NCI-H69 (cell line): Measurements from ENCODE around the gene SNAI3.

Source experiments
- DNase-seq: peaks from one replicate; lab custom pipeline; 2025; lab: John Stamatoyannopoulos, UW

SNAI3 gene

DNA sequence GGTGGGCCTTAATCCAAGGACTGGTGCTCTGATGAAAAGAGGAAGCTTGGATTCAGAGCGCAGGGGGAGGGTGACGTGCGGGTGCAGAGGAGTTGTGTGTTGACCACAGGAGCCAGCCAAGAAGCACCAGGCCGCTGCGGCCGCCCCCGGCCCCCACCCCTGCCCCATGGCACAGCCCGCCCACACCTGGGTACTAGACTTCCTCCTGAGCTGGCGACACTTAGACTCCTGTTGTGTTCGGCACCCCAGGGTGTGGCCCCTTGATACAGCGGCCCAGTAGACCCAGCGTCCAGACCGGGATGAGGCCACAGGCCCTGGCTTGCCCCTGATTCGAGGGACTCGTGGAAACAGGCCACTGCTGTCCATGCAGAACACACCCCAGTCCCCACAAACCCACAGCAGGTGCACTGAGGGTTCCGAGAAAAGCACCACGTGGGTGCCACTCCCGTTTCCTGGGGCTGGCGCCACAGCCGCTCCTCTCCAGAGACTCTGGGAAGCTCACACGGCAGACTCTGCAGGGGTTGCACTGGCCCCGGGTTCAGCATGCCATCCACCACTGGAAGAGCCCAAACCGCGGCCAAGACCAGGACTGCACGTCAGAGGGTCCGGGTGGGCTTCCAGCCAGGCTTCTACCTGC, 5.7 kb upstream of the SNAI3 start:
- DNase-seq, result no peak

DNA sequence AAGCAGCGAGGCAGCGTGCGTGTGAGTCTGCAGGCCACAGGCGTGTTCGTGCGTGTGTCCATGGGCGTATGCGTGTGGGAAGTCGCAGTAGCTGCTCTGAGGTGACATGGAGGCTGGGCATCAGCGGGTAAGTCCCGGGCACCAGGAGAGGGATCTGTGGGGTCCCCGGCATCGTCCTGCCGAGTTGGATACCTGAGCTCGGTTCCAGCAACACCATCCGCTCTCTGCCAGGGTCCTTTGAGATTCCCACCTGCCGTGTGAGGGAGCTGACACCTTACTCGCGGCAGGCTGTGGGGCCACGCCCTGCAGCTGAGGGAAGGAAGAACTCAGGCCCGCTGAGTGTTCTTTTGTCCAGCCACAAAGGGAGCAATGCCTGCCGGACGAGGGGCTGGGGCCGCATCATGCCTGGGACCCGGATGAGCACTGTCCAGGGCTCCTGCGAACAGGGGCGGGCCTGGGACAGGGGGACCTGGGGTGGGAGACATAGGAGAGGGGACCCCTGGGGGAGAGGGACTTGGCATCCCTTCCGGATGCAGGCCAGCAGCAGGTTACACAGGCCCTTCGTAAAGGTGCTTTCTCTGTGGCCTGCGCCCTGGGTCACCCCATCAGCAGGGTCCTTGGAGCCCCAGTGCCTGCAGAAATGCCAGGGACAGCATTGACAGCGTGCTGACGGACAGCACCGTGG, 5.0 kb upstream of the SNAI3 start:
- no peak for DNase-seq

DNA sequence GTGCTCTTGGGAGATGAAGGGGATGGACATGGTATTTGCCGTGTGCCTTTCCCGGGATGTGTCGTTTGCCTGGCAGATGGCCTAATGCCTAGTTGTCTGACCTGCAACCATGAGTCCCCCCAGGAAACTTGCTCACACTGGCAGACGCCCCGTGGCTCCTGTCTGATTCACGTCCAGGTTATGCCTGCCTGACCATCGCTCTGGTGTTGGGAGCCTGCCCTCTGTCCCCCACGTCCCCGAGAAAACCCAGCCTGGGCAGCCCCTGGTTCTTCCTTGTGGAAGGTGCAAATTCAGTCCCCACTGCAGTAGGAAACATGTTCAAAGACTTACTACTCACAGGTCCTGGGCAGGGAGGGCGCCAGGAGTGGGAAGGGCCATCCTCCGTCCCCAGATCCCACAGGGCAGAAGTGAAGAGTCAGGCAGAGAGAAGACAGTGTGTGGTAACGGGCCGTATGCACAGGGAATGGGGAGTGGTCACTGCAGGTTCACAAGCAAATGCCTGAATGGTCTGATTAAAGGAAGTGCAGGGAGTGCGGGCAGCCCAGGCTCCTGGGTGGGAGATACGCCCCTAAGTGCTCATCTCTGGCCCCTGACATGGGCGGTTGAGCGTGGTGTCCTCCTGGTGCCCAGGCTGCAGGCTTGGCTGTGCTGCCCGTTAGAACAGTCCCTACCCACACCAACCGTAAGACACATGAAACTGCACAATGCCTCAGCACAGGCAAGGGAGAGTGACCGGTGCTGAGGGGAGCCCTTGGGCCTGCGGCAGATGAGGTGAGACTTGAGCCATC, 4.2 kb upstream of the SNAI3 start:
- no peak for DNase-seq

DNA sequence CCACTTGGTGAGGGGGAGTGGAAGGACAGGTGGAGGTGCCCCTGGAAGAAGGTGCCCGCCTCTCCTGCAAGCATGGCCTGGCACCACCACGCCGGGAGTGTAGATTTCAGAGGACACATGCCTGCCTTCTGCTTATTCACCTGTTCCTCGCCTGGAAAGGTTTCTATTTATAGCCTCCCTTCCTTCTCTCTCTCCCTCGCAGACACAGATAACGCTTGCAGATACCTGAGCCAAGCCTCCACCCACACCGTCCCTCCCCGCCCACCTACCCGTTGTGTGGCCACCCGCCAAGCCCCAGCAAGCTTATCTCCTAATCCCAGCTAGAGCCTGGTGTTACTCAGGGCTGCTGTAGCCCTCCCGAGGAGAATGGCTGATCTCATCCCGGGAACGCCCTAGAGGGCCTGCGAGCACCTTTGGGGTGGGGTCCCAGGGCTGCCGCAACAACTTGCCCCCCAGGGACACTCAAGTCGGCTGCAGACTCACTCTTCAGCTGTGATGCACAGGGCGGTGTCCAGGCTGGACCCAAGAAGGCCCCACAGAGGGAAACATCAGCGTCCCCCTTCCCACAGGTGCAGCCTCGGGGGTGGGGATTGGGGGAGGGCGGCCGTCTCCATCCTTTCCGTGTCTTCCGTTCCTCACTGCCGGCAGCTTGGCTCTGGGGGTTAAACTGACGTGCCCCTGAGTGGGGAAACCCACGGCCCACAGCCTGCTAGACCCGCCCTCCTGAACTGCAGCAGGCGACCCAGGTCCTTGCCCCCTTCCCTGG, 1.9 kb upstream of the SNAI3 start:
- DNase-seq, result peak; percentile 55

DNA sequence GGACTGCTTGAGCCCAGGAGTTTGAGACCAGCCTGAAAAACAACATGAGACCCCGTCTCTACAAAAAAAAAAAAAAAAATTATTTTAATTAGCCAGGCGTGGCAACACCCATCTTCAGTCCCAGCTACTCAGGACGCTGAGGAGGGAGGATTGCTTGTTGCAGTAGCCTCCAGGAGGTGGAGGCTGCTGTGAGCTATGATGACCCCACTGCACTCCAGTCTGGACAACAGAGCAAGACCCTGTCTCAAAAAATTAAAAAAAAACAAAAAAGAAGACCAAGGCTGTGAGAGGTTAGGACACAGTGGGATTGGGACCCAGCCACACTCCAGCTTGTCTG, 1.3 kb upstream of the SNAI3 start:
- no peak for DNase-seq

DNA sequence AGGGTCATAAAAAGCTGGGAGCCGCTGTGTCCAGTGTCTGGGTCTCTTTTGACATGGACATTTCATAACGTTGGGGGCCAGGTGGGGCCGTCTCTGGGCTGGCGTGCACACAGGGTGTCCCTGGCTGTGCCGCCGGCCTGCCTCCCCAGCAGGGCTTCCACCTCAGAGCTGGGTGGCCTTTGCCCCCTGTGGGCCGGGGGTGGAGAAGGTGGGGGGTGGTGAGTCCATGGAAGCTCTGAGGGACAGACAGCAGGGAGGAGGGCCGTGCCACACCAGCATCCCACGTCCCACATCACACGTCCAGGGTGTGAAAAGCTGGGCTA, 908 bp upstream of the SNAI3 start:
- DNase-seq, result no peak

DNA sequence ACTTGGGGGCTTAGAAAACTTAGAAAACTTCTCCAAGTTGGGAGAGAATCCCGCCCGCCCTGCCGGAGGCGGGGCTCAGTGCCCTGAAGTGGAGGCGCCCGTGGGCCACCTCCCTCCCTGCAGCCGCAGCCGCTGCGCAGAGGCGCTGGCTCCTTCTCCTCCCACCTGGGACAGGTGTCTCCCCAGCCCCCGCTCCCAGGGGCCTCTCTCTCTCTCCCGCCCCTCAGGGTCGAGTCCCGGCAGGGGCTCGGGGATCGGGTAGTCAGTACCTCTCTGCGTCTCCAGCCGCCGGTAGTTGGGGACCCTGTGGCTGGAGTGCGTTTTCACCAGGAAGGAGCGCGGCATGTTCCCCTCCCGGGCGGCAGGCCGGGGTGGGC, 257 bp downstream of the SNAI3 start:
- no peak for DNase-seq

DNA sequence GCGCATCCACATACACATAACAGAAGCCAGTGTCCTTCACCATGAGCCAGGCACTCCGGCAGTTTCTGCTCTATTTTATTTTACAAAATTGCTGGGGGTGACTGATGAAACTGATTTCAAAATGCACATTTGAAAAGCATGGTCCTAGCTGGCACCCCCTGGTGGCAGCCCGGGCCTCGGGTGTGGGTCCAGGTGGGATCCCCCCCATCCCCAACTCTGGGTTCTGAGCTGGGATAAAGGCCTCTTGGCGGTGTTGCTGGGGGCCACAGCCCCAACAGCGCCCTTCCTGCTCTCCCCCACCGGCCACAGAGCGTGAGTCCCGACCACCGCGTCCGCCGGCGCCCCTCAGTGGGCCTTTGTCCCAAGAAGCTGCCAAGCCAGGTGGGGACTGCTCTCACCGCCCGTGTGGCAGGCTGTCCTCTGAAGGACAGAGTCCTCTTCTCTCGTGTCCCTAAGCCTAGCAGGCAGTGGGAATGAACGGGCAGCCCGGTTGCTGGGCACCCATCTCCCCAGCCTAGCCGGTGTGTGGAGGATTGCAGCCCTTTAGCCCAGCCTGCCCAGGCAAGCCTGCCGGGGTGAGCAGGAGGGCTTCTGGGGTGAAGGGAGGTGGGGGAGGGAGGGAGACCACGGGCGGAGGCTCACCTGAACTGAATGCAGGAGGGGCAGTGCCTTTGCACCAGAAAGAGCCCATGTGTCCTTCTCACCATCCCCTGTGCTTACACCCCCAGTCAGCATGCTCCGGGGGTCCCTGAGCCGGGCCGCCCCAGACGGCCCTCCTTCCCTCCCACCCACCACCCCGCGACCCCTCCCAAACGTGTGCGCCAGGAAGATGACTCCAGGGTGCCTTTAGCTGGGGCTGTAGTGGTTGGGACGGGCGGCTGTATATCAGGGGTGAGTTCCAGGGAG, 898 bp downstream of the SNAI3 start:
- DNase-seq, result no peak

DNA sequence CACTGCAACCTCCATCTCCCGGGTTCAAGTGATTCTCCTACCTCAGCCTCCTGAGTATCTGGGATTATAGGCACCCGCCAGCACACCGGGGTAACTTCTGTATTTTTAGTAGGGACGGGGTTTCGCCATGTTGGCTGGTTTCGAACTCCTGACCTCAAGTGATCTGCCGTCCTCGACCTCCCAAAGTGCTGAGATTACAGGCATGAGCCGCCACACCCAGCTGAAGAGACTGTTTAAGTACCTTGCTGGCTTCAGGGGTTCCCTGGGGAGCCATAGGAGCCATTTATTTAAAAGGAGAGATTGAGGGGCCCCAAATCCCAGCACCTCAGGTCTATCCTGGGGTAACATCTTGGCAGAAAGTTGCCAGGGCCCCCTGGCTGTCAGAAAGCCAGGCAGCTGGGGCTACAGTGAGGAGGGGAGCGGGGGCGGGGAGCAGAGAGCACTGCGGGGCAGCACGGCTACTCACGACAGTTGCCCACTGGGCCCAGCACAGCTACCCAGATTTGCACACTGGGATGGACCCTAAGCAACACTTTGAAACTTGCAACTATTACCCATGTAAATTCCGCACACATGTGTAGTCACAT, 1.6 kb downstream of the SNAI3 start:
- DNase-seq, result no peak

DNA sequence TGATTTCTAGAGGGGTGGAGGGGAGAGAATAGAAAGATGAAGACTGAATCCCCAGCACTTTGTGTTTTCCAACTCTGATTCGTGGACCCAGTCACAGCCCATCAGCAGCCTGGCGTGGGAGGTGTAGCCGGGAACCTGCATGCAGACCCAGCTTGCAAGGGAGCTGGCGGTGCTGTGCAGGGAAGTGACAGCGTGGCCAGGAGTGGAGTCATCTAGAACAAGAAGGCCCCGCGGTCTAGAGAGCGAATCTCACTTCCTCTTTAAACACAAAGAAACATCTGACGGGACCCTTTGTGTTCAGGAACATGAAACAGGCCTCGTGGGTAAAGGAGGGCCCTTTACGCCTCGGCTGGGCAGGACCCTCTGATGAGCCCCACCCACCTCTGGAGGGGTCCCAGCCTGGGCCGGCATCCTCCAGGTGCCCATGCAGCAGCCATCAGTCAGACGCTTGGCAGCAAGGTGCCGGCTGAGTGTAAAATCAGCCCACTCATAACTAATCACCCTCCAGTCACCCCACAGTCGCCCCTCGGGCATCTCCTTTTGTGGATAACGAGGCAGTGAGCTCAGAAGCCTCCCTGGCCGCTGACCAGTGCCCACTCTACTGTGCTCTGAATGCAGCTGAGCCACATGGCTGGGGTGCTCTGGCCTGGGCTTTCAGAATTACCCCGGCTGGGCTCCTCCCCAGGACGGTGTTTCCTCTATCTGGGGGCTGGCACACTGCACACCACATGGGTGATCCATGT, 4.4 kb downstream of the SNAI3 start:
- DNase-seq, result no peak

DNA sequence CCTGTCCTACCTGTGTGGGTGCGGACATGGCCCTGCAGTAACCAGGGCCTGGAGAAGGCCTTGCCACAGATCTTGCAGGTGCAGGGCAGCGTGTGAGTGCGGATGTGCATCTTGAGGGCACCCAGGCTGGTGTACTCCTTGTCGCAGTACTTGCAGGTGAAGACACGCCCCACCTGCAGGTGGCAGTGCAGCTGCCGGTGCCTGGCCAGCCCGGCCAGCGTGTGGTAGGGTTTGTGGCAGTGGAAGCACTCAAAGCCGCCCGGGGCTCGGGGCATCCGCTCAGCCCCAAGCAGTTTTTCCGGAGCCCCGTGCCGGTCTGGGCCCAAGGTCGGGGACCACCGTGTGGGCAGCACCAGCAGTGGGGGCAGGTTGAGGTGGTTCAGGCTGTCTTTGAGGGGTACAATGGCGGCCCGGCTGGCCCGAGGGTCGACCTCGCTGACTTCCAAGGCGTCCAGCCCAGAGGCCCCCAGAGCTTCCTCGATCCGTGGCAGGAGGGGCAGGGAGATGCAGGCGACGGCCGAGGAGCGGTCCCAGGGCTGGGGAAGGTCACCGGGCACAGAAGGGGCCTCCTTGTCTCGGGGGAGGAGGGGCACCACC, 5.1 kb downstream of the SNAI3 start:
- peak; percentile 22 for DNase-seq

DNA sequence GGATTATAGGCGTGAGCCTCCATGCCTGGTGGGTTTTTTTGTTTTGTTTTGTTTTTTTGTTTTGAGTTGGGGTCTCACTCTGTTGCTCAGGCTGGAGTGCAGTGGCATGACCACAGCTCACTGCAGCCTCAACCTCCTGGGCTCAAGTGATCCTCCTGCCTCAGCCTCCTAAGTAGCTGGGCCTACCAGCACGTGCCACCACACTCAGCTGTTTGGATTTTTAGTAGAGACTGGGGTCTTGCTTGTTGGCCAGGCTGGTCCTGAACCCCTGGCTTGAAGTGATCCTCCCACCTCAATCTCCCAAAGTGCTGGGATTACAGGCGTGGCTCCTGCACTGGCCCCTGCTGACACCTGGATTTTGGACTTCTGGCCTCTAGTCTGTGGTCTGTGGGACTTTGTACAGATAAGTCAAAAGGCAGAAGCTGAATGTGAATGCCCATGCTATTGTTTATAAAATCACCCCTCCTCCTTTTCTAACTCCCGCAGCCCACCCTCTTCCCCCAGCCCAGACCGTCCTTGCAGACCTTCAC, 5.7 kb downstream of the SNAI3 start:
- DNase-seq, result no peak

DNA sequence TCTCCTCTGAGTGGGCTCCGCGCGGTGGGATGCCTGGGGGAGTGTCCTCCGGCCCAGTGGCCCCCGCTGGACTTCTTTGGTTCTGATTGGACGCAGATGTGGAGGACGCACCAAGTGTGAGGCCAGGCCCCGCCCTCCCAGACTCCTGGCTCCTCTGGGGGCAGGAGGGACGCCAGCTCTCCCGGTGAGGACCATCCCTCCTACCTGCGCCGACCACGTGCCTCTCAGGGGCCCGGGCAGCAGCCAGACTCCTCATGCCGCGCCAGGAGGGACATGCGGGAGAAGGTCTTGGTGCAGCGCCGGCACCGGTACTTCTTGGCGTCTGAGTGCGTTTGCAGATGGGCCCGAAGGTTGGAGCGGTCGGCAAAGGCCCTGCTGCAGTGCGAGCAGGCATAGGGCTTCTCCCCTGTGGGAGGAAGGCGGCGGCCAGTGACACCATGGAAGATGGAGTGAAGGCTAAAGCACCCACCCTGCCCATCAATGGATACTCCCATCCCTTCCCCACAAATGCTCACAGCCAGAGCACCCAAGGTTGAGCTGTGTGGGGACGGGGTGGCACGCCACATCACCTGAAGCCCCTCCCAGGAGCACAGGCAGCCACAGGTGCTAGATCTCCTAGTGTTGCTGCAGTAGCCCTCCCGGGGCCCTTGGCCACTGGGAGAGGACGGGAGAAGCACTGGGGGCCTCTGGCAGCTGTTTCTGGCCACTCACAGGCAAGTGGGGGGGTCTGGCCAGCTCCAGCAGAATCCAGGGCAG, 7.9 kb downstream of the SNAI3 start:
- peak; percentile 21 for DNase-seq

DNA sequence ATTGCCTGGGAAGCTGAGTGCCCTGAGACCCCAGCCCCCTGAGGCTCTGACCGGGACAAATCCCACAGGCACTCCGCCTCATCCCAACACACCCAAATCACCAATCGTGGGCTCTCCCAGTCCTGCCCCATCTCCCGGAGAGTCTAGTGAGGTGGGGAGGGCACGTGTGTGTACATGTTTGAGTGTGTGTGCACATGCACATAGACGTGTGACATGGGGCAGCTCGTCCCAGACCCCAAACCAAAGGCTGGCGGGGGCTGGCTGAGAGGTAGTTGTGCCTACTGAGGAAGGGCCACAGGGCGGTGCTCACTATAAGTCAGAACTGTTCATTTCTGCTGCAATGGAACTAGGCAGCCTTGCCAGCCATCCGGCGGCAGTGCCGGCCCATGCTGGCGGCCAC, 8.6 kb downstream of the SNAI3 start:
- DNase-seq, result no peak

DNA sequence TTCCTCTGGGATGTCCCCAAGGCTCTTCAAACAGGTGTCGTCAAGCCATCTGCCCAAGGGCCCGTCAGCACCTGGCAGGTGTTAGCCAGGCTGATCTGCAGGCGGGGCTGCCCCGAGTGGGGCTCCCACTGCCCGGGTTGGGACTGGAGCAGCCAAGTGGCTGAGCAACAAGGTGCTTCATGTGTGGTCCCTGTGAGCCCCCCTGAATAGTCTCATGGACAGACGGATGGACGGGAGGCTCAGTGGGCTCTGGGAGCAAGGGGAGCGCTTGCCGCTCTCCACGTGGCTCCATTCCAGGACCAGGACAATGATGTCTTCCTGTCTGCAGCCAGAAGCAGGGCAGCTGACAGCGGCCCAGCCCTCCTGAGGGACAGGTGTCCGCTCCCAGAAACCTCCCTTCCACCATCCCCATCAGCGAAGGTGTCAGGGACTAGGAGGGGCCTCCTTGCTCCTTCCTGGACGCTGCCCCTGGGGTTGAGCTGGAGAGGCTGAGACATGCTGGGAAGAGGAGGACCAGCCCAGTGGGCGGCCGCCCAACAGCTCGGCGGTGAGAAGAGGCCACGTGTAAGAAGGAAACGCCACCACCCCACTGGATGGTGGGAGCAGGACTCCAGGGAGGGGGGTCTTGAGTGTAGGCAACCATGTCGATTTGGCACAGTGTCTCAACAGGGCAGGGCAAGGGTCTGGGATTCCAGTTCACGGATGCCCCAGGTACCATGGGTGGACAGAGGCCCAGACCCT, 9.6 kb downstream of the SNAI3 start:
- no peak for DNase-seq

DNA sequence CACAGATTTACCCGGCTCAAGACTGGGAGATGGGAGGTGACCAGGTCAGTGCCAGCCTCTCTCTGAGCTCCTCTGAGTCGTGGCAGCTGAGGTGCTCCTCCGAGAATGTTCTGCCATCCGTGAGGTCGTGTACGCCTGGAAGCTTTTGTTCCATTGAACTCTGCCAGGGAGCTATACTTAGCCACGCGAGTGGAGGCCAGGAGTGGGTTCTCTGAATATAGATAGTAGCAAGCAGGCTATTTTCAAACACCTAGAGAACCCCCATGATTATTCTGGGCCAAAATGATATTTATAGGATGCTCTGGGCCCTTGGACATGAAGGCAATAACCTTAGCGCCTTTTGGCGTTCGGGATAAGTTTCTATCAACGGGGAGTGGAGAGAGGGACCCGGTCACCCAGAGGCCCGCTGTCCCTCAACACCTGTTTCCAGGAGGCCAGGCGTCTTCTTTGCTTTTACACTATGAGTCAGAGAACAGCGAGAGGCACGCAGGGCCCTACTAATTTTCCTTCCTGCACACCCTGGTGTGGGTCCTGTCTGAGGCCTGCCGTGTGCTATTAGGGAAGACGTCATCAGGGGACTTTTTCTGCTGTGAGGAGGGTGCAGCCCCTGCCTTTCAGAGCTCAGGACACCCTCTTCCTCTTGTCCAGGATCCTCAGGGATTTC, 12.5 kb downstream of the SNAI3 start:
- no peak for DNase-seq

DNA sequence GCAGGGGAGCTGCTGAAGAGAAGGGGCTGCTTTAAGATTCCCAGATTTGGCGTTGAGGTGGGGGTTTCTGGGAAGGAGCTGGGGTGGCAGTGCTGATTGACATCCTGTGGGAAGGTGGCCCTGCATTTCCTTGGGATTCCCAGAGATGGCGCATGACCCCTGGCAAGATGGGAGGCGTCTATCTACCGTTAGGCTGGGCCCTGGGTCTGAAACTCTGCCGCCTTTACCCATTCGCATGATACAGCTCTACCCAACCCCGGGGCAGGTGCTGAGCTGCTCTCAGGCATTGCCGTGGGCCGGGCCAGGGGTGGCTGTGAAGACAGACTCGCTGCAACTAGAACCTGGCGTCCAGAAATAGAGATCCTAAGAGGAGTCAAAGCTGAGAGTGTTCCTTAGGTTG, 13.5 kb downstream of the SNAI3 start:
- DNase-seq, result peak; percentile 23

DNA sequence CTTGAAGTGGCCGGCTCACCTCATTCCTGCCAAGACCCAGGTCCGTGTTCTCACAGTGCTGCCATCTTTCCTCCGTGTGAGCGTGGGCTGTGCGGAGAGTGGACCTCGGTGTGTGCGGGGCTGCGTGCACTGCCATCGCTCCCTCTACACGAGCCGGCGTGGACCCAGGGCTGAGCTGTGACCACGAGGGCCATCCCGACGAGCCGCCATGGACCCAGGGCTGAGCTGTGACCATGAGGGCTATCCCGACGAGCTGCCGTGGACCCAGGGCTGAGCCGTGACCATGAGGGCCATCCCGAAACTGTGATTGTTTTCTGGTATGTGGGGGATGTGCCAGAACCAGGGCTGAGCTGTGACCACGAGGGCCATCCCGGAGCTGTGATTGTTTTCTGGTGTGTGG, 14.5 kb downstream of the SNAI3 start:
- DNase-seq, result no peak
